Activated naive CD4-positive, alpha-beta T cell treated with Interleukin-2 at 50 U/mL for 16 hours (primary cell): ENCODE results near the gene RGMB.
A peak's percentile ranks its signal among the peaks of the same experiment; 100 is the strongest.

Experiments used
- DNase-seq: peaks from one replicate; pipeline ENCODE4 v3.0.0-alpha.2; 2020

RGMB gene

DNA sequence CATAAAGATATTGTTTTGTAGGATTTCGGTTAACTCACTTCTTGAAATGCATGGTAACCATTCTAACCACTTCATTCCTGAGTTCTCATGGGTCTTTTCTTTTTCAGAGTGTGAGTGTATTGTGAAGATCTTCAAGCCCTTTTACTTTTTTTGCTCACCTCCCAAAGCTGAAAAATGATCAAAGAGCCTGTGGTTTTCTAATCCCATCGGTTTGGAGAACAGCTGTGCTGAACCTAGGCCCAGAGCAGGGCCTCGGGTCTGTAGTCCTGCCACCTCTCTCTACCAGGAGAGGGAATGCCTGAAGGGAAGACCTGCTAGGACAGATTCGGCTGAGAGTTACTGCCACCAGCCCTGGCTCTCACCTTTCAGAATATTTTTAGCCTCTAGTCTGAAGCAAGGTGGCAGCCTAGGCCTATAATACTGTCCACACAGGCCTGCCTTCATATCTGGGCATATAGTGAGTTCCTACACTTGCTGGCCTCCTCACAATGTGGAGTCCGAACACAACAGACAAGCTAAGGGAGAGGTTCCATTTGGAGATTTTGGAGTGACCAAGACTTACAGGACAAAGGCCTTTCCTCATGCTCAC lies 13.8 kb downstream of the RGMB start:
- DNase-seq = no peak

- no peak for DNase-seq
Observed at GRCh38 chr5:98789029-98789428, 15.6 kb downstream of the RGMB start.

GRCh38 chr5:98791001-98791519 lies 17.6 kb downstream of the RGMB start:
- DNase-seq = no peak

DNA sequence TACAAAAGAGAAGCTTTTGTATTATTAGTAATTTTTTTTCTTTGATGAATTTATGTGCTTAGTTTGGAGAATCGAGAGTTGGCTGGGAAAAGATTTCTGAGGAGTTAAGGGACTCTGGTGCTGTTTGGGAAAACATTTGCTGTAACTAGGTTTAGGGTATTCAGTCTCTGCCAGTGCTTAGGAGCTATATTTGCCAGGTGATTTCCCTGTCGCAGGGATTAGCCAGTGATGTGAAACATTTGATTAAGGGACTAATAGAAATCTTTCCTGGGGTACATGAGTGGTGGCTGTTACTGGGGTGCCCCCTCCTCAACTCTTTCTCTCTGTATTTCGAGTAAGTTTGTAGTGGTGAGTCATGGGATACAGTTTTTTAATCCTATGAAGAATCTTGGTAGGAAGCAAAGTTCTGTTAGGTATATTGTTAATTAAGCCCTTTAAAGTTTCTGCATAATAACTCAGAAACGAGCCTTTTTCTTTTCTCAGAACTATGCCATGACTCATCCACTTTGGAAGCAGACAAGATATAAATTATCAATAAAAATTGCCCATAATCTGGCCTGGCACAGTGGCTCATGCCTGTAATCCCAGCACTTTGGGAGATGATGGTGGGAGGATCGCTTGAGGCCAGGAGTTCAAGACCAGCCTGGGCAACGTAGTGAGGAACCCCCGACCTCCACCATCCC lies 18.6 kb downstream of the RGMB start:
- no peak for DNase-seq

DNA sequence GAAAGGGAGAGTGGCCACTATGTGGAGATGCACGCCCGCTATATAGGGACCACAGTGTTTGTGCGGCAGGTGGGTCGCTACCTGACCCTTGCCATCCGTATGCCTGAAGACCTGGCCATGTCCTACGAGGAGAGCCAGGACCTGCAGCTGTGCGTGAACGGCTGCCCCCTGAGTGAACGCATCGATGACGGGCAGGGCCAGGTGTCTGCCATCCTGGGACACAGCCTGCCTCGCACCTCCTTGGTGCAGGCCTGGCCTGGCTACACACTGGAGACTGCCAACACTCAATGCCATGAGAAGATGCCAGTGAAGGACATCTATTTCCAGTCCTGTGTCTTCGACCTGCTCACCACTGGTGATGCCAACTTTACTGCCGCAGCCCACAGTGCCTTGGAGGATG lies 19.8 kb downstream of the RGMB start:
- DNase-seq = no peak

DNA sequence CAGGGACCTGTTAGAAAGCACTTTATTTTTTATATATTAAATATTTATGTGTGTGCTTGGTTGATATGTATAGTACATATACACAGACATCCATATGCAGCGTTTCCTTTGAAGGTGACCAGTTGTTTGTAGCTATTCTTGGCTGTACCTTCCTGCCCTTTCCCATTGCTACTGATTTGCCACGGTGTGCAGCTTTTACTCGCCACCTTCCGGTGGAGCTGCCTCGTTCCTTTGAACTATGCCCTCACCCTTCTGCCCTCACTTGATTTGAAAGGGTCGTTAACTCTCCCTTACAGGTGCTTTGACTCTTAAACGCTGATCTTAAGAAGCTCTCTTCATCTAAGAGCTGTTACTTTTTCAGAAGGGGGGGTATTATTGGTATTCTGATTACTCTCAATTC lies 20.5 kb downstream of the RGMB start:
- no peak for DNase-seq

GRCh38 chr5:98794414-98795080 lies 21.1 kb downstream of the RGMB start:
- no peak for DNase-seq

GRCh38 chr5:98795243-98795642 lies 21.8 kb downstream of the RGMB start:
- no peak for DNase-seq

GRCh38 chr5:98796197-98796972 lies 22.9 kb downstream of the RGMB start:
- peak; percentile 43 for DNase-seq

DNA sequence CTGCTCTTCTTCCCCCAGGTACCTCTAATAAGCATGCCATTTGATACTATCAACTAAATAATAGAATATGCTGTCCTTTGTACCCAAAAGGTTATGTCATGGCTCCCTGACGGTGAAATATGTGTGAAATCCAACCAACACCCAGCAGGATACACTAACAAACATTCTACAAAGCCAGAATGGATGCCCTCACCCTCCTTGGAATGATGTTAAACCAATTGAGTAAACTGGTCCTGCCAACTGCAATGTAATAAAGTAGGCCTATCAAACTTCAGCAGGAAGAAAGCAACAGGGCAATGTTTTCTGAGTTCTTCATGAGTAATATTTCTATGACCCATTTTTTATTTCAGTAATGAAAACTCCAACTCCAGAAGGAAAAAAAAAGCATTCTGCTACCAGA lies 24.9 kb downstream of the RGMB start:
- no peak for DNase-seq

GRCh38 chr5:98798847-98799246 lies 25.4 kb downstream of the RGMB start:
- DNase-seq = no peak

DNA sequence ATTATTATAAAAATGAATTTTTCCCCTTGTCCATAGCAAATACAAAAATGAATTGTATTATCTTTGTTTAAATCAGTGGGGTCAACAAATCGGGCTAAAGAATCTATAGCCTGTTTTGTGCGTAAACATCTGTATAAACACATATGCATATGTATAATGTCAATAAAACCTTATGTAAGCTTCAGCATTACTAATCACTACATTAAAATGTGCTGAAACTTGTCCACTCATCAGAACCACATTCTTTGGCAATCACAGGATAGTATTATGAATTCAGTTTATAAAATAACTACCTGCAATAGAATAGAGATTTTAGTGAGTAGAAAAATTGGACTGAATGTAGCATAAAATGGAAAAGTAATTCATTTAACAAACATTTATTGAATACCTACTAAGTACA lies 30.6 kb downstream of the RGMB start:
- DNase-seq = no peak

DNA sequence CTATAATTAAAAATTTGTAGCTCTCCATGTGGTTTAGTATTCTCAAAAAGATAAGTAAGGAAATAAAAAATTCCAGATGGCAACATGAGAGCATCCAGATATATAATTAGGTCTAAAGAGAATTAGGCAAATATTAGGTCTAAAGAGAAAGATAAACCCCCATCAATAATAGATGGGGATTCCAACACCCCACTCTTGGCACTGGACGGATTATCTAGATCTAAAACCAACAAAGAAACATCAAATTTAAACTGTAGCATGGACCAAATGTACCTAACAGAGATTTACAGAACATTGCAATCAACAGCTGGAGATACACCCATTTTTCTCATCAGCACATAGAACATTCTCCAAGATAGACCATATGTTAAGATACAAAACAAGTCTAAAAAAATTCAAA lies 31.6 kb downstream of the RGMB start:
- DNase-seq = no peak

- DNase-seq = no peak
Observed at GRCh38 chr5:98807806-98808205, 34.3 kb downstream of the RGMB start.

- no peak for DNase-seq
Observed at GRCh38 chr5:98810206-98810605, 36.7 kb downstream of the RGMB start.

DNA sequence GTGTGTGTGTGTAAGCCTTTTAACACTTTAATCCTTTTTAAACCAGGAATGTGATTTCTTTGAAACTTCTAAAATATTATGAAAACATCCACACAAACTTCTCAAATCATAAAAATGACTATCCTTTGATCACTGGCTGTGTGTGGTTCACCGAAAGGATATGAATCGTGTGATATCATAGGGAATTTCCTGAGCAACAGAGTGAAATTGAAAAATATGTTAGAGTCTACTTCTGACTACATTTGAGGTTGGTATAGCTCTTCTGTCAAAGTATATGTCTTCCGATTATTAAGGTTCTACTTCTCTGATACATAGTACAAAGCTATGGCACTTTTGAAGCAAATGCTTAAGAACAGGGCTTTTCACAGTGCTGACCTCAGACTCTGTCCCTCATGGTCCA lies 40.3 kb downstream of the RGMB start:
- no peak for DNase-seq

DNA sequence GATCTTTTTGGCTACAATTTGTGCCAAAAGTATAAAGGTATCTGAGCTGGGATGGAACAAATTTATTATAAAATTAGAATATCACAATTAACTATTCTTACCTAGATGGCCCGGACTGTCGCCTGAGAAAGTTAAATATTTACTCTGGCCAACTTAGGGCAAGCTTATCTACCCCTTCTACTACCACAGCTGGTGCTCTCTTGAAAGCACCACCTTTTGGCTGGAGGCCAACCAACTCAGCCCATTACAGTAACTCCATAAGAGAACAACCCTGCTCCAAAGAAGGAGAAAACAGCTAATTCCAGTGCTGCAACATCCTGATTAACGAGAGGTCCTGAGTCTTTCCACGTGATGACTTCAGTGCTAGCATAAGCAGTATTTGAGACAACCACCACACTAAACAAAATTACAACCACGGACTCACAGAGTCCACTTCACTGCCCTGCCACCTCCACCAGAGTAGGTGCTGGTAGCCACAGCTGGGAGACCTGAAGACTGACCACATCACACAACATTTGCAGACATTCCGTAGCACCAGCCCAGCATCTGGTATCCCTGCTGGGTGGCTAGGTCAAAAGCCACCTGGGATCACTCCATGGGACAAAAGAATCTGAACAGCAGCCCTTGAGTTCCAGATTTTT lies 43.2 kb downstream of the RGMB start:
- DNase-seq = no peak

- no peak for DNase-seq
Observed at GRCh38 chr5:98825582-98826375, 52.3 kb downstream of the RGMB start.

- DNase-seq = no peak
Observed at GRCh38 chr5:98827161-98827560, 53.7 kb downstream of the RGMB start.

- no peak for DNase-seq
Observed at GRCh38 chr5:98827588-98828284, 54.3 kb downstream of the RGMB start.

DNA sequence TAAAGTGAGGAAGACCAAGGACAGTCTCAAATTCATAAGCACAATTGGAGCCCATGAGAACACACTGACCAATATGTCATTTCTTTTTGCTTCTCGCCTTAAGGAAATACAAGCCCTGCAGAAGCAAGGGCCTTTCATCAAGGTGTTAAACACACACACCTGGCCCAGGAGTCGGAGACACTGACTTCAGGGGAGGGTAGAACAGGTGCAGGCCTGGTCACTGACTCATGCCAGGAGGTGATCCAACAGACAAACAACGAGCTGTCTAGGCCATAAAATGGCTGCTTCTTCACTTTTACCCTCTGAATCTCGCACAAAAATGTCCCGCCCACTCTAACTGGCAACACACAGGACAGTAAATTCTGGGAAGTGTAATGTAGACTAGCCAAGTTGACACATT lies 62.7 kb downstream of the RGMB start:
- no peak for DNase-seq
